ENCODE measurements around the gene IKBKG.
"Not testable (repeated sequence)": the region's sequence is repeated elsewhere in the genome, so short reads cannot be mapped to it uniquely, and the experiment has no call there.

GRCh38 chrX:154558896-154559295, 11.5 kb downstream of the IKBKG start:
- TF ChIP-seq ZBTB33 (IDR thresholded peaks at IDR 0.05; ENCODE audit: extremely low read depth, insufficient replicate concordance, low read length); REST (IDR thresholded peaks at IDR 0.05; ENCODE audit: low read depth); POLR2A (IDR thresholded peaks at IDR 0.05; ENCODE audit: borderline replicate concordance, extremely low read depth, insufficient read depth, insufficient read length); EZH2 (IDR thresholded peaks at IDR 0.05): not testable (repeated sequence)

All from HCT116 (cell line).